Midbrain (tissue), 1 donor: Measurements from ENCODE around the gene COL19A1.

Experiments used
- DNase-seq: peaks from one replicate; lab custom pipeline; 2025; lab: John Stamatoyannopoulos, UW

Gene COL19A1

DNA sequence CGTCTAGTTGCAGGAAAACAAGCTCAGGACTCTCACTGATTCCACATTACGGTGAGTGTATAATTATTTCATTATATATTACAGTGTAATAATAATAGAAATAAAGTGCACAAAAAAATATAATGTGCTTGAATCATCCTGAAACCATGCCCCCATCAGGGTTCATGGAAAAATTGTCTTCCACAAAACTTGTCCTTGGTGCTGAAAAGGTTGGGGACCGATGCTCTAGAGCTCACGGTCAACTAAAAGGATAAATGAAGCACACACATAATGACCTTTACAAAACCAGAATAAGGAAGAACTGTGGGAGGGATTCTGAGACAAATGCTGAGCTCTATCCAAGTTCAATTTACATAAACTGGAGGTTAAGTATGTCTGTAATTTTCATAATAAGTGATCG is 194.3 kb downstream of the COL19A1 start:
- DNase-seq = no peak

DNA sequence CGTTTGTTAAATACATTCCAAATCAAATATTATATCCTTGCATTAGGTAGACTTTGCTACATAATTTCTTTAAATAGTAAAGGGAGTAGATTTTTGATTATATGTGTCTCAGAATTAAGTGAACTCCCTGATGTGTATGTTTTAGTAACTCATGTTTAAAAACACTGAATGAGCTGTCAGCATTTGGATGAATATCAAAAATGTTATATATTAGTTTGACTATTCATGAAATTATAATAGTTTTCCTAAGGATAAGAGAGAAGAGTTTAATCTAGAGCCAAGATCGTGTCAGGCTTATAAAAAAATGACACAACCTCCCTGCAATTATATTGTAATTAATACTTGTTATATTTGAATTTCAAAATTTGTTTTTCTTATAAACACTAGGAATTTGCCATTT is 195.2 kb downstream of the COL19A1 start:
- DNase-seq = no peak

GRCh38 chr6:70062010-70062409 is 195.7 kb downstream of the COL19A1 start:
- DNase-seq = no peak

GRCh38 chr6:70072540-70073179 is 206.3 kb downstream of the COL19A1 start:
- DNase-seq = no peak

DNA sequence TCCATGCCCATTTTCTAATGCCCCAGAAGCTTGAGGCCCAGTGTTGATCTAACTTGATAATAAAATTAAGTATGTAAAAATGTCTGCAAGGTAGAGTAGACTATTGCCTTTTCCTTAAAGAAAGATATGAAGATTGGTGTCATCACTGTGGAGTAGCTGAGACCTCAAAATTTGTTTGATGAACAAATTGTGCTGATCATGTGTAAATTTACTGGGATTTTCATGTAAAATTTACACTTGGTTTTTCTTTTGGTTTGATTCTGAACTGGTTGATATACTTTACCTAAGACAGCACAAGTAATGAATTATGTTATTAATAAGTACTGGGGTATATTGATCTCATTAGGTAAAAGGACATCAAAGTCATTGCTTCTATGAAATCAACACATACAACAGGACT is 207.3 kb downstream of the COL19A1 start:
- no peak for DNase-seq

GRCh38 chr6:70079241-70079640 is 212.9 kb downstream of the COL19A1 start:
- no peak for DNase-seq

DNA sequence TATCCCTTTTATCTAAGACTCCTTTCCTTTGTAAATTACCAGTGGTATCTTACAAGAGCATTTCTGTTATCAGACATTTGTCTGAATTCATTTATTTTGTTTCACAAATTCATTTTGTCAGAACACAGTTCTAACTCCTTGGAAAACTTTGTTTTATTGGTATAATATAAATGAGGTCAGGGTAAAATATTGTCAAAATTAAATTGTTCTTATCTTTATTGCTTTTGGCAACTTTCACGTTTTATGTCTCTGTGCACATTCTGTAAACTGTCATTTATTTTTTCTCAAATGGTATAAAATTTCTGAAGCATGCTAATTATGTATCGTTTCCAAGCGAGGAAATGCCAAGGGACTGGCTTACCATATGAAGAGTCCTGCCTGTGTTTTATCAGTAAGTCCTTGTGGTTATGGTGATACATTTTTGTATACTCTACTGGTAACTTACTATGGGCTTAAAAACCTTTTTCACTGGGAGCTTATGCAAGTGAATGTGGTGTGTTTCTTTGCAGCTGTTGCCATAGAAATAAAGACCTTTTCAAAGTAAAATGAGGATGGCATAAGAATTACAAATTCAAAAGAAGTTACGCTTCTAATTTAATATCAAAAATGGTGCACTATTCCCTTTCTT is 214.2 kb downstream of the COL19A1 start:
- DNase-seq = no peak

DNA sequence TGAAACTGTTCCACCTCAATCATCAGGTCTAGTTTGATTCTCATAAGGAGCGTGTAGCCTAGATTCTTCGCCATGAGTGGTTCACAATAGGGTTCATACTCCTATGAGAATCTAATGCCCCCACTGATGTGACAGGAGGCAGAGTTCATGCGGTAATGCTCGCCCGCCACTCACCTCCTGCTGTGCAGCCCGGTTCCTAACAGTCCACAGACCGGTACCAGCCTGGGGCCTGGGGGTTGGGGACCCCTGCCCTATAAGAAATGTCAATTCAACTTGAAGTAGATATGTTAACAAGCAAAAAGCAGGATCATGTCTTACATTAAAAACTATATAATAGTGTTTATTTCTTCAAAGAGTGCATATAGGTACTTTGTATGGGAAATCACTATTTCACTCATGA is 216.5 kb downstream of the COL19A1 start:
- DNase-seq = no peak

DNA sequence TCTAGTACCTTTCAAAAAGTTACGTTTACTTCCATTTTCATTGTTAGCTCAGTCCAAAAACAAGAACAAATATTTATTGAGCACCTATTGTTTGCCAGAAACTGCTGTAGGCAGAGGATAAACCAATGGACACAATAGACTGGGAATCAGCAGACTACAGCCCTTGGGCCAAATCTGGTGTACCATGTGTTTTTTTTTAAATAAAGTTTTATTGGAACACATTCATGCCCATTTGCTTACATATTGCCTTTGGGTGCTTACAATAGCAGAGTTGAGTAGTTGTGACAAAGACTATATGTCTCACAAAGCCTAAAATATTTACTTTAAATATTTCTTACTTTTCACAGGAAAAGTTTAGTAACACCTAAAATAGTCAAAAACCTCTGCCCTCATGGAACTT is 220.4 kb downstream of the COL19A1 start:
- DNase-seq = no peak

GRCh38 chr6:70094156-70094555 is 227.8 kb downstream of the COL19A1 start:
- no peak for DNase-seq

DNA sequence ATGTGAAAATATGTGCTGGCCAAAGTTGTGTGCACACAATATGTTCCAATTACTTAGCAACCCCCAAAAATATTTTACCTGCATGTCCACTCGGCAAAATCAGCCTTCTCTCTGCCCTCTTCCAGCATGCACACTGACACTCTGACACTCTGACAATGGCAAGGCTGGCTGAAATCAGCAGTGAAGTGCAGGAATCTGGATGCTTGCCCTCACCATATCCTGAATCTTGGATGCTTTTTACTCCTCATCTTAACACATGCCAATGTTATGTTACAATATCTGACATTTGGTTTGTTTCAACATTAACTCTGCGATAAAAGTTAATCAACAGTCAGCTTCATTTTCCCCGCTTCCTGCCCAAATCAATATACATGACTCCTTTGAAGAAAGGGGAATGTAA is 233.4 kb downstream of the COL19A1 start:
- no peak for DNase-seq

- DNase-seq = no peak
Measured at GRCh38 chr6:70103798-70104197, 237.4 kb downstream of the COL19A1 start.

GRCh38 chr6:70107852-70108629 is 241.7 kb downstream of the COL19A1 start:
- DNase-seq = peak; percentile 59

DNA sequence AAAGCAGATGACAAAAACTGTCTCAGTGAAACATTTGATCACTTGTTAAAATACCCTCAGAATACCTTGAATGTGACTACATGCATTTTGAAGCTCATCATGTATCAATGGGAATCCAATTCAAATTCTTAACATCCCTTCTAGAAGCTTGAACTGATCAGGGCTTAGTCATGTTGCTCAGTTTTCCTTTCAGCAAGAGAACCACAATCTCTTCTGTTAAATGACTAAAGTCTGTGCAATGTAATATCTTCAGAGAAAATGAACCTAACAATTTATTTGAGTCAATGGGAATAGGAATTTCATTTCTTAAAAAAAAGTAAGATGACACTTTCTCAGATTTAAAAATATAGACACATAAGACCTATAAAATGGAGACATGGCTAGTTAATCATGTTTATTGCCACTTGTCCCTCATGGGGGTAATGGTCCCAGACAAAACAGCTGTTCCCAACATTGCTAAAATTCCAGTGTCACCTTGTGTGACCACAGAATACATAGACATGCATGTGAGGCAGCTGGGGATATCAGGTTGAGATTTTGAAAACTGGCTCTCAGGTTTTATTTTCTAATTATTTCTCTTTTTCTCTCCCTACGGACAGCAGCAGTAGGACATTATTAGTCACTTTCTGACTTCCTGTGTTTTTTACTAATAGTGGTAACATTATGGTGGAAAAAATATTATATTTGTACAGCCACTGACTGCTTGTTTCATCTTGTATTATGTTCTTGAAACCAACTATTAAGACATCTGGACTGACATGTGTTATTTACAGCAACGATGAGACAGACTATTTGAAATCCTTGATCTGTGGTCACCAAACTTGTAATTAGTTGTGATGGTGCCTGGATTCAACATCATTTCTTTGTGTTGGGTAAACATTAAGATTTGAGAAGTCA is 244.0 kb downstream of the COL19A1 start:
- no peak for DNase-seq

DNA sequence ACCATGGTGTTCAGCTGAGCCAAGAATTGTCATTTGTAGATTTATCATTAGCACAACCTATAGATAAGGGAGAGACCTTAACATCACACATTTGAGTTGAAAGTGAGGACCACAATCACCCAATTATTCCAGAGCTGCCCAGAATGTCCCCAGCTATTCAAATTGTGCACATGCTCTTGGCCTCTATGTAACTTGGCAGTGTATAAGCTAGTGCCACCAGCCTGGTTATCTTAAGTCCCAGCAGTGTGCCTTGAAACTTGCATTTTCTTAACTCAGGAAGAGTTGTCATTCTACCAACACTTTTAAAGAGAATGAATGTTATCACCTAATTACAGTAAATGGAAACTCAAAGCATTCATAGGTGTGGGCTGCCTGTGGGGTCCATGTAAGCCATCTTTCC is 245.4 kb downstream of the COL19A1 start:
- no peak for DNase-seq

- DNase-seq = no peak
Measured at GRCh38 chr6:70112716-70113115, 246.4 kb downstream of the COL19A1 start.

DNA sequence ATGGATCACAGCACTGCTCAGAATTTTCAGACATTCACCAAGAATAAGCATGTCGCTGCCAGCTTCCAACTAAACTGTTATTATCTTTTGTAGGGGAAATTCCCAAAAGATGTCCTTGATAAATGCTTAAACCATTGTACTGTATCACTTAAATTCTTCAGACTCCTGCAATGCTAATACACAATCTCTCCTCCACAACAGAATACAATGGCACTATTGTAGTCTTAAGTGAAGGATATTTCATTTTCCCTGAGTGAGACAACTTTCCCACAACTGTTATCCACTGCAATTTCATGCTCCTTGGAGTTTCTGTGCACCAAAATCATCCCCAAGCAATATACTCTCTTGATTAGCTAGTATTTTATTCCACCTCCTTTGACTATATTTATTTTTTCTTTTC is 246.8 kb downstream of the COL19A1 start:
- DNase-seq = no peak

DNA sequence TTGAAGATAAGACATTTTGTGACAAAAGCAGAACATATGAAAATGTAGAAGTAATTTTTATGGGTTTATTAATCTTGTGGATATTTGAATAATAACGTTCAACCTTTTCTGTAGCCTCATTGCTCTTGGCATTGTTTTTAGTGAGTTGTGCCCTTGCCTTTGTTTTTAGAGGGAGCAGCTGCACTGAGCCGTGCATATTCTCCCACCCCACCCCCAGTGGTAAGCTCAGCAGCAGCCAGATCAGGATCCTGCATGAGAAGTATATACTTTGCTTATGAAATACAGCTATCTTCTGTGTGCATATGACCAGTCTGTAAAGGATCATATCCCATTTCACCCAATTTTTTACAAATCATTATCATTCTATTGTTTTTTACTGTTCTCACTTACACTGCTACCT is 252.3 kb downstream of the COL19A1 start:
- DNase-seq = no peak

DNA sequence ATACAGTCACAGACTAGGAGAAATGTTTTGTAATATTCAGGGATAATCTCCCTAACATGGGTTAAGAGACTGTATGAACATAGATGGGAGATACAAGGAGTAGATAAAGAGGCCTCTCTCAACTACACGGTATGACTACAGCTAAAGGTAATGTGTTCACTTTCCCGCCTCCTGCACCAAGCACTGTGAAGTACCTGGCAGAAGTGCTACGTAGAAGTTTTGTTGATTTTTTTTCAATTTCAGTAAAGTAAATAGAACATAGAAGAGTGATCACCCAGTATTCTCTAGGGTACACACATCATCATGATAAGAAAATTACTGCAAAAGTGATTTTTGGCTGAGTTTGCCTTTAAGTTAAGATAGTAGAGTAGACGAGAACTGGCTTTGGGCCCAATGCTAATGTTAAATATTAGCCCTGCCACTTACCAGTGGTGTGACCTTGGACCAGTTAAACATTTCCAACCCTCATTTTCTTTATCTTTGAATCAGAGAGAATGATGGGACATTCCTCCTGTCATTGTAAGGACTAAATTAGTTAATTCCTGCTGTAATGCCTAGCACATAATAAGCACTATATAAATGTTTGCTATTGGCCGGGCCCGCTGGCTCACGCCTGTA is 253.0 kb downstream of the COL19A1 start:
- no peak for DNase-seq

- DNase-seq = no peak
Measured at GRCh38 chr6:70124443-70124842, 258.1 kb downstream of the COL19A1 start.

- DNase-seq = no peak
Measured at GRCh38 chr6:70124882-70125545, 258.7 kb downstream of the COL19A1 start.
